ENCODE measurements around the gene ARAP2. TPM values are rescaled to one million over a fixed set of nuclear protein-coding genes. Genes with fewer than 3 reads are reported as not detected.

ARAP2 gene
- total RNA-seq, 6 experiments from 2014 or later, result 6.4 to 15.4 (median 10.2) TPM

- Histone ChIP-seq H3K27me3 (no peaks in the 10 kb centered on the region), H3K27ac (no peak overlapping the region), H3K36me3 (peaks cover 0 to 11% (median 0%) of the 10 kb centered on the region in 4 donors), H3K4me1 (no peaks in the 10 kb centered on the region), H3K4me3 (no peak overlapping the region), H3K9me3 (no peaks in the 10 kb centered on the region)
- TF ChIP-seq POLR2A (IDR thresholded peaks at IDR 0.05), result no peak
- TF ChIP-seq CTCF (IDR thresholded peaks at IDR 0.05), result no peak
- no peak for DNase-seq
- intact Hi-C loops (cut with DNase I), result no loop called here
- no peak for ATAC-seq
- 84% methylated on average over 3 of the region's 4 CpGs for WGBS (ENCODE audit: insufficient coverage, low coverage, low lambda C conversion rate, missing lambda C conversion rate)
These were observed 161.5 kb downstream of the ARAP2 start for GRCh38 chr4:36082817-36083216.

- peaks cover 0 to 11% (median 0%) of the 10 kb centered on the region in 4 donors for H3K36me3 ChIP-seq
- H3K4me3 ChIP-seq, result no peak overlapping the region
- ATAC-seq (no peak), DNase-seq (no peak)
- H3K4me1 ChIP-seq, result no peaks in the 10 kb centered on the region
- TF ChIP-seq POLR2A (IDR thresholded peaks at IDR 0.05) (no peak), CTCF (IDR thresholded peaks at IDR 0.05) (no peak)
- no peaks in the 10 kb centered on the region for H3K9me3 ChIP-seq
- H3K27me3 ChIP-seq, result no peaks in the 10 kb centered on the region
- 93% methylated on average over 3 of the region's 3 CpGs for WGBS (ENCODE audit: insufficient coverage, low coverage, low lambda C conversion rate, missing lambda C conversion rate)
- intact Hi-C loops (cut with DNase I), result no loop called here
- no peak overlapping the region for H3K27ac ChIP-seq
These were observed 163.1 kb downstream of the ARAP2 start for GRCh38 chr4:36081185-36081584.

GRCh38 chr4:36079666-36080065, 164.6 kb downstream of the ARAP2 start:
- no peak for ATAC-seq
- Histone ChIP-seq H3K9me3 (no peaks in the 10 kb centered on the region), H3K27ac (no peak overlapping the region), H3K4me1 (no peaks in the 10 kb centered on the region), H3K4me3 (no peak overlapping the region), H3K27me3 (no peaks in the 10 kb centered on the region), H3K36me3 (peaks cover 0 to 11% (median 0%) of the 10 kb centered on the region in 4 donors)
- intact Hi-C loops (cut with DNase I), result no loop called here
- 79% methylated on average over 2 of the region's 2 CpGs for WGBS (ENCODE audit: insufficient coverage, low coverage, low lambda C conversion rate, missing lambda C conversion rate)
- DNase-seq, result no peak
- TF ChIP-seq CTCF (IDR thresholded peaks at IDR 0.05), result no peak
- no peak for TF ChIP-seq POLR2A (IDR thresholded peaks at IDR 0.05)

- H3K4me1 ChIP-seq, result no peaks in the 10 kb centered on the region
- ATAC-seq, result no peak
- H3K4me3 ChIP-seq, result no peak overlapping the region
- no peak overlapping the region for H3K27ac ChIP-seq
- H3K9me3 ChIP-seq, result no peaks in the 10 kb centered on the region
- intact Hi-C loops (cut with DNase I), result no loop called here
- TF ChIP-seq CTCF (IDR thresholded peaks at IDR 0.05) (no peak), POLR2A (IDR thresholded peaks at IDR 0.05) (no peak)
- 77% methylated on average over 4 of the region's 4 CpGs for WGBS (ENCODE audit: insufficient coverage, low coverage, low lambda C conversion rate, missing lambda C conversion rate)
- DNase-seq, result no peak
- H3K36me3 ChIP-seq, result peaks cover 0 to 11% (median 0%) of the 10 kb centered on the region in 4 donors
- no peaks in the 10 kb centered on the region for H3K27me3 ChIP-seq
These were observed 166.0 kb downstream of the ARAP2 start for GRCh38 chr4:36078319-36078718.

- 85% methylated on average over 3 of the region's 3 CpGs for WGBS (ENCODE audit: insufficient coverage, low coverage, low lambda C conversion rate, missing lambda C conversion rate)
- Histone ChIP-seq H3K4me1 (no peaks in the 10 kb centered on the region), H3K4me3 (no peak overlapping the region), H3K9me3 (no peaks in the 10 kb centered on the region), H3K27me3 (no peaks in the 10 kb centered on the region), H3K36me3 (no peaks in the 10 kb centered on the region), H3K27ac (no peak overlapping the region)
- intact Hi-C loops (cut with DNase I), result no loop called here
- TF ChIP-seq POLR2A (IDR thresholded peaks at IDR 0.05) (no peak), CTCF (IDR thresholded peaks at IDR 0.05) (no peak)
- DNase-seq (no peak), ATAC-seq (no peak)
These were observed 171.8 kb downstream of the ARAP2 start for GRCh38 chr4:36072529-36072928.
